Measurements from ENCODE around the gene CBARP. TPM values are rescaled to one million over a fixed set of nuclear protein-coding genes. Genes with fewer than 3 reads are reported as not detected.

The CBARP gene
- total and polyA plus RNA-seq, 2 of the 13 experiments (the other 11 are each of a cell fraction or from before 2014, with no cell fraction given), result 1.2 to 1.4 TPM

GRCh38 chr19:1243768-1244692, 6.2 kb upstream of the CBARP start:
- no peaks in the 10 kb centered on the region for H3K9me3 ChIP-seq (ENCODE audit: low read length)
- FAIRE-seq, result no peak
- in situ Hi-C loops (cut with HindIII; ENCODE audit: extremely low pct_ligation_motif_present, low pct_unique_long_range_greater_than_20kb) (loop anchor here (5.0 kb wide), 1 partner anchor 33 kb away; the partner anchor contains the start of gene FAM174C), intact Hi-C loops (cut with micrococcal nuclease; ENCODE audit: unreplicated experiment) (loop anchor here (1.0 kb wide), 1 partner anchor 25 kb away; the partner anchor contains the start of gene CIRBP)
- ChIA-PET CTCF (ENCODE audit: low intra/inter-chr PET ratio, low total read pairs) (interaction anchor here (1.4 to 3.3 kb wide), 2 partner anchors 23 to 35 kb away, joined by 6 to 60 read pairs; no protein-coding TSS in a partner anchor), POLR2A (interaction anchor here (0.7 to 10.1 kb wide), 16 partner anchors 9 to 146 kb away, joined by 3 to 469 read pairs (median 5); partner anchors contain the start of genes CIRBP, FAM174C and GPX4)
- no peaks in the 10 kb centered on the region for H3K36me3 ChIP-seq (replicated peaks in 1 of 2; ENCODE audit: control insufficient read depth in 1 of 2, insufficient read depth in 2 of 2, low read length in 2 of 2)
- H3K4me1 ChIP-seq (ENCODE audit: insufficient read depth, low read length), result peaks cover 74% of the 10 kb centered on the region
- peak overlapping the region; percentile 96 for H3K27ac ChIP-seq (ENCODE audit: extremely low read length, insufficient read depth, low read length)
- H2AFZ ChIP-seq (ENCODE audit: low read length), result no peak overlapping the region
- peak overlapping the region; percentile 81 for H3K4me2 ChIP-seq (ENCODE audit: low read depth, low read length)
- DNase-seq (ENCODE audit: low spot score), result peak; percentile 81
- 44% methylated on average over 6 of the region's 33 CpGs for WGBS (ENCODE audit: low lambda C conversion rate)
- BruUV-seq (replicated peaks), result no TSS peak
- peaks cover 22% of the 10 kb centered on the region for H3K79me2 ChIP-seq (ENCODE audit: insufficient read depth, low read length)
- H4K20me1 ChIP-seq (ENCODE audit: insufficient read depth, low read length), result no peaks in the 10 kb centered on the region
- H3K27me3 ChIP-seq (ENCODE audit: control insufficient read depth in 1 of 2, insufficient read depth in 2 of 2, low read length in 2 of 2), result no peaks in the 10 kb centered on the region
- H3K4me3 ChIP-seq (replicated peaks in 1 of 3; ENCODE audit: insufficient read depth in 1 of 3, low read depth in 2 of 3, low read length in 3 of 3), result peak overlapping the region; percentile 52 to 90 (median 80)
- ATAC-seq, result peak; percentile 44
- H3K9ac ChIP-seq (ENCODE audit: insufficient read depth, low read depth, low read length), result peak overlapping the region; percentile 73
- no peak for TF ChIP-seq ATF7 (IDR thresholded peaks at IDR 0.05)
- TF ChIP-seq ATF7 (CRISPR knock-in tag; IDR thresholded peaks at IDR 0.05), result no peak
- TF ChIP-seq ZNF672 (CRISPR knock-in tag; IDR thresholded peaks at IDR 0.05), result no peak
- TF ChIP-seq ZNF180 (CRISPR knock-in tag; IDR thresholded peaks at IDR 0.05; ENCODE audit: borderline replicate concordance, low read depth), result no peak
- TF ChIP-seq ZNF224 (CRISPR knock-in tag; IDR thresholded peaks at IDR 0.05), result no peak
- no peak for TF ChIP-seq MBD4 (IDR thresholded peaks at IDR 0.05; ENCODE audit: borderline replicate concordance, low read length)
- TF ChIP-seq, protein P1, sequence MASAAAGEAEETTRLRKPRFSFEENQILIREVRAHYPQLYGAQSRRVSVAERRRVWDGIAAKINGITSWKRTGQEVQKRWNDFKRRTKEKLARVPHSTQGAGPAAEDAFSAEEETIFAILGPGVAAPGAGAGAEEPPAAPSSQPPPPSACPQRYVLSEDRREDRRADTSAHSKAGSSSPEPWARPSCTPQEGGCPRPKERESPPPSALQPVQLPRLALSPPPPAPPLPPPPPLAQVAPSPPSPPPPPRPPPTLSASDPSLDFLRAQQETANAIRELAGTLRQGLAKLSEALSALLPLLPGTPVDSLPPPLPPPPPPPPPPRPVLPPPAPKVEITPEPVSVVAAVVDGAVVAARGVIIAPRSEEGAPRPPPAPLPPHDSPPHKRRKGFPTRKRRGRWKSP (CRISPR knock-in tag; IDR thresholded peaks at IDR 0.05), result peak; percentile 21; the same call in 1 of the 2 replicates
- no peak for TF ChIP-seq ZNF30 (CRISPR knock-in tag; IDR thresholded peaks at IDR 0.05)
- no peak for TF ChIP-seq CBFB (CRISPR knock-in tag; IDR thresholded peaks at IDR 0.05)
- no peak for TF ChIP-seq PLRG1 (conservative IDR thresholded peaks at IDR 0.05)
- TF ChIP-seq, protein P2, sequence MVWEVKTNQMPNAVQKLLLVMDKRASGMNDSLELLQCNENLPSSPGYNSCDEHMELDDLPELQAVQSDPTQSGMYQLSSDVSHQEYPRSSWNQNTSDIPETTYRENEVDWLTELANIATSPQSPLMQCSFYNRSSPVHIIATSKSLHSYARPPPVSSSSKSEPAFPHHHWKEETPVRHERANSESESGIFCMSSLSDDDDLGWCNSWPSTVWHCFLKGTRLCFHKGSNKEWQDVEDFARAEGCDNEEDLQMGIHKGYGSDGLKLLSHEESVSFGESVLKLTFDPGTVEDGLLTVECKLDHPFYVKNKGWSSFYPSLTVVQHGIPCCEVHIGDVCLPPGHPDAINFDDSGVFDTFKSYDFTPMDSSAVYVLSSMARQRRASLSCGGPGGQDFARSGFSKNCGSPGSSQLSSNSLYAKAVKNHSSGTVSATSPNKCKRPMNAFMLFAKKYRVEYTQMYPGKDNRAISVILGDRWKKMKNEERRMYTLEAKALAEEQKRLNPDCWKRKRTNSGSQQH (CRISPR knock-in tag; IDR thresholded peaks at IDR 0.05; ENCODE audit: low read depth), result peak; percentile 44; the same call in 1 of the 2 replicates
- TF ChIP-seq MIER3 (CRISPR knock-in tag; IDR thresholded peaks at IDR 0.05; ENCODE audit: borderline replicate concordance), result peak; percentile 11; the same call in 1 of the 2 replicates
- TF ChIP-seq ESRRA (CRISPR knock-in tag; IDR thresholded peaks at IDR 0.05; ENCODE audit: low read depth), result no peak
- TF ChIP-seq ZNF296 (CRISPR knock-in tag; conservative IDR thresholded peaks at IDR 0.05), result no peak; the same call in 1 of the 2 replicates
- no peak; the same call in 1 of the 2 replicates for TF ChIP-seq ZNF543 (CRISPR knock-in tag; IDR thresholded peaks at IDR 0.05)
- no peak for TF ChIP-seq ZMYM2 (CRISPR knock-in tag; IDR thresholded peaks at IDR 0.05)
- TF ChIP-seq ADNP (CRISPR knock-in tag; IDR thresholded peaks at IDR 0.05), result no peak
- no peak for TF ChIP-seq CREB3 (CRISPR knock-in tag; IDR thresholded peaks at IDR 0.05)
- TF ChIP-seq ZNF572 (CRISPR knock-in tag; IDR thresholded peaks at IDR 0.05), result no peak
- no peak for TF ChIP-seq TBX2 (CRISPR knock-in tag; IDR thresholded peaks at IDR 0.05; ENCODE audit: borderline replicate concordance)
- TF ChIP-seq ZNF264 (CRISPR knock-in tag; IDR thresholded peaks at IDR 0.05), result no peak
